A673 (cell line): ENCODE data around the gene DCAF16. TPM values are rescaled to one million over a fixed set of nuclear protein-coding genes. Genes with fewer than 3 reads are reported as not detected.

Experiments
- BruUV-seq: library from RNA; stranded (reverse); fragments of 400-500 nt; replicated peaks from 2 replicates; lab custom pipeline; 2021; lab: Mats Ljungman, UMichigan
- CTCF ChIA-PET: fragments of 300-600 bp; sonication (Branson Sonifier 250); formaldehyde crosslinking; loops from one replicate; lab custom pipeline; 2022; ENCODE audit warnings: antibody characterized with exemption; lab: Charles Lee
- POLR2A ChIA-PET: fragments of 300-600 bp; sonication (Branson Sonifier 250); formaldehyde crosslinking; loops from one replicate; lab custom pipeline; 2022; ENCODE audit warnings: antibody characterized with exemption; ENCODE audit not compliant: low non-redundant PET; lab: Charles Lee
- DNase-seq: peaks from one replicate; pipeline ENCODE4 v3.0.0-alpha.2; 2015; ENCODE audit warnings: low spot score
- H3K27ac ChIP-seq: fragments of 200-600 bp; sonication (generic); 2 replicates; pipeline ENCODE4 v1.5.1; 2016; ENCODE audit warnings: mixed run types, low read depth, mild to moderate bottlenecking, mixed read lengths, antibody characterized with exemption, low read length; ENCODE audit not compliant: poor library complexity, severe bottlenecking
- H3K27me3 ChIP-seq: fragments of 200-600 bp; sonication (generic); replicated peaks from 2 replicates; pipeline ENCODE4 v1.6.1; 2017; ENCODE audit warnings: mixed run types, low read depth, mild to moderate bottlenecking, mixed read lengths, antibody characterized with exemption, low read length; ENCODE audit not compliant: insufficient read depth, poor library complexity
- H3K36me3 ChIP-seq: fragments of 200-600 bp; sonication (generic); 2 replicates; pipeline ENCODE4 v1.6.1; 2016; ENCODE audit warnings: mixed run types, mild to moderate bottlenecking, mixed read lengths, antibody characterized with exemption, low read length; ENCODE audit not compliant: insufficient read depth, poor library complexity, severe bottlenecking
- H3K4me1 ChIP-seq: fragments of 200-600 bp; sonication (generic); 2 replicates; pipeline ENCODE4 v1.6.1; 2017; ENCODE audit warnings: mixed run types, mild to moderate bottlenecking, mixed read lengths, antibody characterized with exemption, low read length; ENCODE audit not compliant: insufficient read depth, poor library complexity, severe bottlenecking
- H3K4me3 ChIP-seq: fragments of 200-600 bp; sonication (generic); 2 replicates; pipeline ENCODE4 v1.5.1; 2016; ENCODE audit warnings: low read depth, mixed run types, mild to moderate bottlenecking, mixed read lengths, low read length; ENCODE audit not compliant: poor library complexity, severe bottlenecking
- H3K9me3 ChIP-seq: fragments of 200-600 bp; sonication (generic); 2 replicates; pipeline ENCODE4 v1.6.1; 2016; ENCODE audit warnings: mixed run types, low read depth, mild to moderate bottlenecking, mixed read lengths, antibody characterized with exemption, low read length; ENCODE audit not compliant: poor library complexity, severe bottlenecking
- CTCF ChIP-seq: fragments of 300-800, 200-600 bp; sonication (generic); conservative IDR thresholded peaks from 2 replicates; pipeline ENCODE4 v1.5.1; 2017; ENCODE audit warnings: low read depth, mild to moderate bottlenecking, antibody characterized with exemption, low read length, moderate library complexity, mixed read lengths
- EZH2 ChIP-seq: fragments of 200-600 bp; sonication (generic); IDR thresholded peaks from 2 replicates; pipeline ENCODE4 v1.6.1; 2017; ENCODE audit warnings: borderline replicate concordance, low read depth, mild to moderate bottlenecking, mixed read lengths, antibody characterized with exemption, low read length; ENCODE audit not compliant: poor library complexity, severe bottlenecking
- intact Hi-C: fragments of 100-400 bp; cut with micrococcal nuclease; formaldehyde crosslinking; loops from one replicate; pipeline ENCODE4 v1.10.0; 2022; ENCODE audit not compliant: unreplicated experiment
- total RNA-seq: library from RNA; stranded (reverse); gene quantifications from 2 replicates; pipeline ENCODE4 v1.2.3, GENCODE V29; 2021

Gene DCAF16
- total RNA-seq, 1 experiment from 2014 or later, result 59.5 TPM

GRCh38 chr4:17797808-17798207, 12.7 kb downstream of the DCAF16 start:
- Histone ChIP-seq H3K4me3 (no peak overlapping the region), H3K27ac (no peak overlapping the region), H3K27me3 (no peaks in the 10 kb centered on the region), H3K4me1 (no peaks in the 10 kb centered on the region), H3K36me3 (peaks cover 27% of the 10 kb centered on the region), H3K9me3 (no peaks in the 10 kb centered on the region)
- ChIA-PET CTCF (no interaction called here), POLR2A (interaction anchor here (0.9 kb wide), 1 partner anchor 13 kb away, joined by 3 read pairs; the partner anchor contains the start of genes DCAF16 and NCAPG)
- TF ChIP-seq CTCF (no peak), EZH2 (no peak)
- DNase-seq, result no peak
- intact Hi-C loops, result no loop called here
- BruUV-seq, result no TSS peak

- Histone ChIP-seq H3K27me3 (no peaks in the 10 kb centered on the region), H3K36me3 (peaks cover 16% of the 10 kb centered on the region), H3K9me3 (no peaks in the 10 kb centered on the region), H3K4me3 (no peak overlapping the region), H3K4me1 (no peaks in the 10 kb centered on the region), H3K27ac (no peak overlapping the region)
- intact Hi-C loops, result no loop called here
- POLR2A ChIA-PET, result no interaction called here
- CTCF ChIA-PET, result no interaction called here
- TF ChIP-seq EZH2, result no peak
- TF ChIP-seq CTCF, result no peak
- no peak for DNase-seq
- no TSS peak for BruUV-seq
Observed at GRCh38 chr4:17794730-17795129, 15.8 kb downstream of the DCAF16 start.

- CTCF ChIA-PET, result no interaction called here
- Histone ChIP-seq H3K9me3 (no peaks in the 10 kb centered on the region), H3K27me3 (no peaks in the 10 kb centered on the region), H3K4me3 (no peak overlapping the region), H3K4me1 (no peaks in the 10 kb centered on the region), H3K27ac (no peak overlapping the region), H3K36me3 (peaks cover 10% of the 10 kb centered on the region)
- no peak for DNase-seq
- POLR2A ChIA-PET, result no interaction called here
- intact Hi-C loops, result no loop called here
- BruUV-seq, result no TSS peak
- TF ChIP-seq CTCF, result no peak
Observed at GRCh38 chr4:17788956-17789355, 21.6 kb downstream of the DCAF16 start.
